ENCODE data around the gene CASKIN2. TPM values are rescaled to one million over a fixed set of nuclear protein-coding genes. Genes with fewer than 3 reads are reported as not detected.
"Not testable (repeated sequence)": the region's sequence is repeated elsewhere in the genome, so short reads cannot be mapped to it uniquely, and the experiment has no call there.

Gene CASKIN2
- total RNA-seq, 1 donor from 2014 or later, result 26.2 TPM

GRCh38 chr17:75465039-75465438 lies 50.3 kb downstream of the CASKIN2 start:
- no peak for DNase-seq (ENCODE audit: low read depth)

- DNase-seq (ENCODE audit: low read depth), result no peak
Measured at GRCh38 chr17:75463603-75464002, 51.7 kb downstream of the CASKIN2 start.

- DNase-seq (ENCODE audit: low read depth), result no peak
Measured at GRCh38 chr17:75460295-75460694, 55.0 kb downstream of the CASKIN2 start.

GRCh38 chr17:75459590-75460267 lies 55.6 kb downstream of the CASKIN2 start:
- DNase-seq (ENCODE audit: low read depth), result peak; percentile 77

- DNase-seq (ENCODE audit: low read depth), result no peak
Measured at GRCh38 chr17:75459246-75459589, 56.1 kb downstream of the CASKIN2 start.

GRCh38 chr17:75457047-75457654 lies 58.2 kb downstream of the CASKIN2 start:
- no peak for DNase-seq (ENCODE audit: low read depth)

- peak; percentile 92 for DNase-seq (ENCODE audit: low read depth)
Measured at GRCh38 chr17:75456417-75457046, 58.8 kb downstream of the CASKIN2 start, which contains the start of gene TMEM94. Gene TMEM94 (plus strand): TSS chr17:75456635. CDS start chr17:75471906, 15,271 bp downstream.

- no peak for DNase-seq (ENCODE audit: low read depth)
Measured at GRCh38 chr17:75456039-75456416, 59.3 kb downstream of the CASKIN2 start.

GRCh38 chr17:75454672-75455071 lies 60.7 kb downstream of the CASKIN2 start:
- not testable (repeated sequence) for DNase-seq (ENCODE audit: low read depth)

GRCh38 chr17:75454193-75454592 lies 61.1 kb downstream of the CASKIN2 start:
- peak; percentile 83 for DNase-seq (ENCODE audit: low read depth)

- DNase-seq (ENCODE audit: low read depth), result no peak
Measured at GRCh38 chr17:75450270-75450669, 65.1 kb downstream of the CASKIN2 start.

Other genes with a start within 250 kb of the CASKIN2 start
- 15.1 and 16.3 TPM in 2 replicates for gene MIF4GD, start 244.3 kb downstream of the CASKIN2 start, total RNA-seq
- 2.8 and 5.6 TPM in 2 replicates for gene SLC25A19, start 226.1 kb downstream of the CASKIN2 start, total RNA-seq
- gene GRB2, start 109.9 kb downstream of the CASKIN2 start, total RNA-seq, result 110 and 112 TPM in 2 replicates
- 17.2 and 68.5 TPM in 2 replicates for gene TMEM94, start 58.9 kb downstream of the CASKIN2 start, total RNA-seq
- gene TSEN54, start 991 bp upstream of the CASKIN2 start, total RNA-seq, result 11.1 and 14.5 TPM in 2 replicates
- 52.5 and 68.9 TPM in 2 replicates for gene LLGL2, start 10.2 kb upstream of the CASKIN2 start, total RNA-seq
- 1.0 and 3.8 TPM in 2 replicates for gene MYO15B, start 72.3 kb upstream of the CASKIN2 start, total RNA-seq
- 0.20 and 1.6 TPM in 2 replicates for gene SMIM5, start 117.9 kb upstream of the CASKIN2 start, total RNA-seq
- gene RECQL5, start 151.6 kb upstream of the CASKIN2 start, total RNA-seq, result 11.1 and 21.3 TPM in 2 replicates
- gene SAP30BP, start 151.8 kb upstream of the CASKIN2 start, total RNA-seq, result 55.6 and 104 TPM in 2 replicates
- gene ITGB4, start 205.9 kb upstream of the CASKIN2 start, total RNA-seq, result 76.9 and 82.5 TPM in 2 replicates
- gene GALK1, start 249.7 kb upstream of the CASKIN2 start, total RNA-seq, result 16.6 and 51.2 TPM in 2 replicates